ENCODE results near the gene ZBTB44.

DNA sequence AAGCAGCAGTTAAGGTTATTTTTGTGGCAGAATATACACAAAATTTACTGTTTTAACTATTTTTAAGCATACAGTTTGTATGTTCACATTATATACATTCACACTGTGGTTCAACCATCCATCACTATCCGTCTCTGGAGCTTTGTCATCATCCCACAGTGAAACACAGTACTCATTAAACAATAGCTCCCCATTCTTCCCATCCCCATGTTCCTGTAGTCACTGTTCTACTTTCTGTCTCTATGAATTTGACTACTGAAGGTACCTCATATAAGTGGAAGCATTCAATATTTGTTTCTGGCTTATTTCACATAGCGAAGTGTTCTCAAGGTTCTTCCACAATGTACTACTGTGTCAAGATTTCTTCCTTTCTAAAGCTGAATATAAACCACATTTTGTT is 32.6 kb downstream of the ZBTB44 start:
- TF ChIP-seq POLR2A (IDR thresholded peaks at IDR 0.05): no peak
- TF ChIP-seq, protein P1, sequence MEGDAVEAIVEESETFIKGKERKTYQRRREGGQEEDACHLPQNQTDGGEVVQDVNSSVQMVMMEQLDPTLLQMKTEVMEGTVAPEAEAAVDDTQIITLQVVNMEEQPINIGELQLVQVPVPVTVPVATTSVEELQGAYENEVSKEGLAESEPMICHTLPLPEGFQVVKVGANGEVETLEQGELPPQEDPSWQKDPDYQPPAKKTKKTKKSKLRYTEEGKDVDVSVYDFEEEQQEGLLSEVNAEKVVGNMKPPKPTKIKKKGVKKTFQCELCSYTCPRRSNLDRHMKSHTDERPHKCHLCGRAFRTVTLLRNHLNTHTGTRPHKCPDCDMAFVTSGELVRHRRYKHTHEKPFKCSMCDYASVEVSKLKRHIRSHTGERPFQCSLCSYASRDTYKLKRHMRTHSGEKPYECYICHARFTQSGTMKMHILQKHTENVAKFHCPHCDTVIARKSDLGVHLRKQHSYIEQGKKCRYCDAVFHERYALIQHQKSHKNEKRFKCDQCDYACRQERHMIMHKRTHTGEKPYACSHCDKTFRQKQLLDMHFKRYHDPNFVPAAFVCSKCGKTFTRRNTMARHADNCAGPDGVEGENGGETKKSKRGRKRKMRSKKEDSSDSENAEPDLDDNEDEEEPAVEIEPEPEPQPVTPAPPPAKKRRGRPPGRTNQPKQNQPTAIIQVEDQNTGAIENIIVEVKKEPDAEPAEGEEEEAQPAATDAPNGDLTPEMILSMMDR (IDR thresholded peaks at IDR 0.05): no peak
- no peak for TF ChIP-seq EP300 (IDR thresholded peaks at IDR 0.05)

Data from sigmoid colon (tissue), 4 donors.